GM12865 (cell line): ENCODE results near the gene RET.

Experiments used
- DNase-seq: peaks from one replicate; pipeline ENCODE4 v3.0.0; 2010; ENCODE audit warnings: low read depth
- H3K4me3 ChIP-seq: 2 replicates; pipeline ENCODE4 v1.5.1; 2011; ENCODE audit warnings: mild to moderate bottlenecking, low read depth, low read length, control low read depth
- TF ChIP-seq, protein P1 (sequence below): IDR thresholded peaks from 2 replicates; pipeline ENCODE4 v1.5.1; 2011; ENCODE audit warnings: low read length, control low read depth, low read depth, inconsistent platforms; ENCODE audit not compliant: insufficient read depth; ENCODE audit errors: missing control alignments

The RET gene

DNA sequence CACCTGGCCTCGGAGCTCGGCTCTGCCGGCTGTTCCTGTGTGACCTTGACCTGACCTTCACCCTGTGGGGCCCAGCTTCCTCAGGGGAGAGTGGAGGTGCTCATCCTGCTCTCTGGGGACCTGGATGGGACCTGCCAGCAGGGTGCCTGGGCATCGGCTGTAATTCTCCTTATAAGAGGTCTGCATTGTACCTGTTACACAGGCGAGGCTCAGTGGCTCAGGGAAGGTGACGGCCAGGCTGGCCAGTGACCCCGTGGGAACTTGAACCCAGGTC, 29.0 kb downstream of the RET start:
- no peak for DNase-seq
- H3K4me3 ChIP-seq, result no peak overlapping the region
- TF ChIP-seq, protein P1, sequence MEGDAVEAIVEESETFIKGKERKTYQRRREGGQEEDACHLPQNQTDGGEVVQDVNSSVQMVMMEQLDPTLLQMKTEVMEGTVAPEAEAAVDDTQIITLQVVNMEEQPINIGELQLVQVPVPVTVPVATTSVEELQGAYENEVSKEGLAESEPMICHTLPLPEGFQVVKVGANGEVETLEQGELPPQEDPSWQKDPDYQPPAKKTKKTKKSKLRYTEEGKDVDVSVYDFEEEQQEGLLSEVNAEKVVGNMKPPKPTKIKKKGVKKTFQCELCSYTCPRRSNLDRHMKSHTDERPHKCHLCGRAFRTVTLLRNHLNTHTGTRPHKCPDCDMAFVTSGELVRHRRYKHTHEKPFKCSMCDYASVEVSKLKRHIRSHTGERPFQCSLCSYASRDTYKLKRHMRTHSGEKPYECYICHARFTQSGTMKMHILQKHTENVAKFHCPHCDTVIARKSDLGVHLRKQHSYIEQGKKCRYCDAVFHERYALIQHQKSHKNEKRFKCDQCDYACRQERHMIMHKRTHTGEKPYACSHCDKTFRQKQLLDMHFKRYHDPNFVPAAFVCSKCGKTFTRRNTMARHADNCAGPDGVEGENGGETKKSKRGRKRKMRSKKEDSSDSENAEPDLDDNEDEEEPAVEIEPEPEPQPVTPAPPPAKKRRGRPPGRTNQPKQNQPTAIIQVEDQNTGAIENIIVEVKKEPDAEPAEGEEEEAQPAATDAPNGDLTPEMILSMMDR, result no peak

DNA sequence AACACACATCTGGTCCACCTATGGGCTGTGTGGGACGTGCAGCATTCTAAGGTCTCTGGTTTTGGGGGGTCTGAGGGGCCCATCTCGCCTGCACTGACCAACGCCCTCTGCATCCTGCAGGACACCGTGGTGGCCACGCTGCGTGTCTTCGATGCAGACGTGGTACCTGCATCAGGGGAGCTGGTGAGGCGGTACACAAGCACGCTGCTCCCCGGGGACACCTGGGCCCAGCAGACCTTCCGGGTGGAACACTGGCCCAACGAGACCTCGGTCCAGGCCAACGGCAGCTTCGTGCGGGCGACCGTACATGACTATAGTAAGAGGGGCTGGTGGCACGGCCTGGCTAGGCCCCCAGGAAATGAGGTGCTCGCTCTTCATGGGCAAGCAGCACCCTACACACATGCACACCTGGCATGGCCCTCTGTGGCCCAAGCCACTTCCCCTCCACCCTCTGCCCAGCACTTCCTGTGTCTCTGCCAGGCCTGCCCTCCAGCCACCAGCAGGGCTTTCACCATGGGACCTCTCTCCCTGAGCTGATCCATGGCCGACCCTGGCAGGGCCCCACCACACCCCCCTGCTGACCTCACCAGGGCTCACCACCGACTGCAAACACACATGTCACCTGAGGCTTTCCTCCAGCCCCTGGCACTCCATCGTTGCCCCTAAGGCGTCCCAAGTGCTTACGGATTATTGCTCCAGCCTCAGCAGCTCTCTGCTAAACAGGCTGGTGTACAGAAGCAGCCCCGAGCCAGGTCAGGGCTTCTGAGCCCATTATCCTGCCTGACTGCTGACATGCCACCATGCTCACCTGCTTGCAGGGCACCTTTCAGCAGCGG, 29.6 kb downstream of the RET start:
- TF ChIP-seq, protein P1, result no peak

DNA sequence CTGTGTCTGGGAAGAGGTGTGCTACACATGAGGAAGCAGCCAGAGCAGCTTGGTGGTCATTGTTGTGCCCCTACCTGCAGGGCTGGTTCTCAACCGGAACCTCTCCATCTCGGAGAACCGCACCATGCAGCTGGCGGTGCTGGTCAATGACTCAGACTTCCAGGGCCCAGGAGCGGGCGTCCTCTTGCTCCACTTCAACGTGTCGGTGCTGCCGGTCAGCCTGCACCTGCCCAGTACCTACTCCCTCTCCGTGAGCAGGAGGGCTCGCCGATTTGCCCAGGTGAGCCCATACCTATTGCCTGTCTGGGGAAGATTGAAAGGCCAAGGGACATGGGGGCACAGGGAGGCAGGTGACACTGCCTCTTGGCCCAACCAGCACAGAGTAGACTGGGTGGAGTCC, 32.1 kb downstream of the RET start:
- DNase-seq, result no peak
- TF ChIP-seq, protein P1, result no peak
- H3K4me3 ChIP-seq, result no peak overlapping the region

More for the DNA sequence above, 29.6 kb downstream of the RET start:
- DNase-seq, result peak; percentile 21
- no peak overlapping the region for H3K4me3 ChIP-seq

DNA sequence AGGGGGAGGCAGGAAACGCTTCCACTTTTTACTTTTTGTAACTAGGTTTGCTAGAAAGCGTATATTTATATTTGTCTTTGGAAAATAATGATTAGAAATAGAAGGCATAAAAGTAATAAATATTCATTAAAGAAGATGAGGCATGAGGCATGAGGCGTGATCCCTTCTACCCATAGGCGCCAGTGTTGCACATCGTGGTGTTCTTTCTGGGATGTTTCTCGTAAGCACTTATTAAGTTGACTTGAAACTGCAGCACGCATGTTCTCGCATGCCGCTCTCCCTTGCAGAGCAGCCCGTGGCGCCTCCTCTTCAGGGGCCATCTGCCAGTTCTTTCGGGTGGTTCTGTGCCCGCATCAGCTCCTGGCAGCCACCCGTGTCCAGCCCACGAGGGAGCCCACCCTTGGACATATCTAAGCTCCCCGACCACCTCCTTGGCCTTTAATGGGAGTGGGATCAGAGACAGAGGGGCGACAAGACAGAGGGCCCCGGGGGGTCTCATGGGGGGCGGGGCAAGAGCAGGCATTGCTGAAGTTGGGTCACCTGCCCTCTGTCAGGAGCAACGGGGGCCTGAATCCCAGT, 32.9 kb downstream of the RET start:
- DNase-seq, result no peak
- no peak overlapping the region for H3K4me3 ChIP-seq
- TF ChIP-seq, protein P1, result no peak

DNA sequence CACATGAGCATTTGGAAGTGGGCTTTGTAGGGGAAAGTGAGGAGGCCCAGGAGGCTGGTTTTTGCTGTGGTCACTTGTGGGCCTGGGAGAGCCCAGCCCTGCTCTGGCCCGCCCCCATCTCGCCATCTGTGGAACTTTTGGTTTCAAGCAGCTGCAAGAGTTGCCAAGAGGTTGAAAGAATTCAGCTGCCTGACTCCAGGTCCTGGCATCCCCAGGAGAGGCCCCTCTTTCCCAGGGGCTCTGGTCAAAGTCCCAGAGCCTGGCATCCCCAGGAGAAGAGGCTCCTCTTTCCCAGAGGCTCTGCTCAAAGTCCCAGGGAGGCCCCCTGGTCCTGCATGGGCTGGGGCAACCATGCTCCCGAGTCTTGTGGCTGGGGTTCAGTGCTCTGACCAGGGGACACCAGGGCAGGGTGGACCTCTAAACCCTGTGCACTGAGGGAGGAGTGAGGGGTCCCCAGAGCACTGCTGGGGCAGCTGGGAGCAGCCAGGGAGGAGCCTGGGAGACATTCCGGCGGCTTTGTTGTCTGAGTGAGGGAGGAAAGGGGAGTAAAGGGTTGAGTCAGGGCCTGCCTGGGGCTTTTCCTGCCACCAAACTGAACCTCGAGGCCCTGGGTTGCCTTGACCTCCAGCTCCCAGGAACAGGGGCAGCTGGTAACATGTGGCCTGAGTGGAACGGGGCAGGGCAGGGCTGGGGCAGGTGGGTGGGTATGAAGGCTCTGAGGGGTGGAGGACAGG, 33.6 kb downstream of the RET start:
- TF ChIP-seq, protein P1, result no peak
- peak; percentile 54 for DNase-seq
- no peak overlapping the region for H3K4me3 ChIP-seq

DNA sequence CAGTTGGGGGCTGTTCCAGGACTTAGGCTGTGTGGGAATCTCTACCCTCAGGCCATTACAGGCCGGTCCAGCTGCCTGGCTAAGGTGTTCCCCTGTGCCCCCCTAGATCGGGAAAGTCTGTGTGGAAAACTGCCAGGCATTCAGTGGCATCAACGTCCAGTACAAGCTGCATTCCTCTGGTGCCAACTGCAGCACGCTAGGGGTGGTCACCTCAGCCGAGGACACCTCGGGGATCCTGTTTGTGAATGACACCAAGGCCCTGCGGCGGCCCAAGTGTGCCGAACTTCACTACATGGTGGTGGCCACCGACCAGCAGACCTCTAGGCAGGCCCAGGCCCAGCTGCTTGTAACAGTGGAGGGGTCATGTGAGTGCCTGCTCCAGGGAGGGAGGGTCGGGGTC, 34.2 kb downstream of the RET start:
- no peak for DNase-seq
- H3K4me3 ChIP-seq, result no peak overlapping the region
- TF ChIP-seq, protein P1, result no peak
